AG09309 (cell line): Measurements from ENCODE around the gene MAOB.

Experiments used
- DNase-seq: peaks from one replicate; pipeline ENCODE4 v3.0.0-alpha.2; 2010; ENCODE audit warnings: low read depth
- H3K4me3 ChIP-seq: 2 replicates; pipeline ENCODE4 v1.5.1; 2011; ENCODE audit warnings: mild to moderate bottlenecking, low read depth, low read length, moderate library complexity; ENCODE audit not compliant: control insufficient read depth
- TF ChIP-seq, protein P1 (sequence below): IDR thresholded peaks from 2 replicates; pipeline ENCODE4 v1.5.1; 2011; ENCODE audit warnings: mild to moderate bottlenecking, low read depth, low read length, inconsistent platforms; ENCODE audit not compliant: insufficient read depth, control insufficient read depth; ENCODE audit errors: missing control alignments

MAOB gene

DNA sequence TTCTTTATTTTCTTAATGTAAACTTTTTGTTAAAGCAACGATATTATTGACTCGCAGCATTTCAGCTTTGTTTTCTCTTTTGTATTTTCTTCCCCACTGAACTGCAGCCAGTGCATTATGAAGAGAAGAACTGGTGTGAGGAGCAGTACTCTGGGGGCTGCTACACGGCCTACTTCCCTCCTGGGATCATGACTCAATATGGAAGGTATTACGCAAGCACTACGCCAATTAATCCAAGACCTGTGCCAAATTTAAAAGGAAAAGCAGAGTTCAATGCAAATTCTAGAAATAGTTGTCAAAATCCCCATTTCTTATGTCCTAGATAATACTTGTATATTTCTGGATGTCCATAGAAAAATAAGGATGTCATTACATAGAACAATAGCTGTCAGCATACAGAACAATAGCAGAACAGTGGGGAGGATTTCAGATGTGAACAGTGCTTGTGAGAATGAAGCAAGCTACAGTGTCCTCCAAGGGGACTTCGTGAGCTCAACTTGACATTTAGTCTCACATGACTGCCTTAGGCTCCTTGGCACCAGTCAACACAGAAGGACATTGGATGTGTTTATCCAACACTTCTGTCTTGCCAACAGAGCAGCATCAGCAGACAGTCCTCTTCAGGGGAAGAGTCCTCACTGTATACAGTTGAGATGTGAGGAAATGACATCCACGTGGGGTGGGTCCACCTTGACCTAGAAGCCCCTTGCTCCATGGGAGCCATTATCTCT is 140.2 kb downstream of the MAOB start:
- DNase-seq, result no peak
- TF ChIP-seq, protein P1, sequence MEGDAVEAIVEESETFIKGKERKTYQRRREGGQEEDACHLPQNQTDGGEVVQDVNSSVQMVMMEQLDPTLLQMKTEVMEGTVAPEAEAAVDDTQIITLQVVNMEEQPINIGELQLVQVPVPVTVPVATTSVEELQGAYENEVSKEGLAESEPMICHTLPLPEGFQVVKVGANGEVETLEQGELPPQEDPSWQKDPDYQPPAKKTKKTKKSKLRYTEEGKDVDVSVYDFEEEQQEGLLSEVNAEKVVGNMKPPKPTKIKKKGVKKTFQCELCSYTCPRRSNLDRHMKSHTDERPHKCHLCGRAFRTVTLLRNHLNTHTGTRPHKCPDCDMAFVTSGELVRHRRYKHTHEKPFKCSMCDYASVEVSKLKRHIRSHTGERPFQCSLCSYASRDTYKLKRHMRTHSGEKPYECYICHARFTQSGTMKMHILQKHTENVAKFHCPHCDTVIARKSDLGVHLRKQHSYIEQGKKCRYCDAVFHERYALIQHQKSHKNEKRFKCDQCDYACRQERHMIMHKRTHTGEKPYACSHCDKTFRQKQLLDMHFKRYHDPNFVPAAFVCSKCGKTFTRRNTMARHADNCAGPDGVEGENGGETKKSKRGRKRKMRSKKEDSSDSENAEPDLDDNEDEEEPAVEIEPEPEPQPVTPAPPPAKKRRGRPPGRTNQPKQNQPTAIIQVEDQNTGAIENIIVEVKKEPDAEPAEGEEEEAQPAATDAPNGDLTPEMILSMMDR, result no peak
- no peak overlapping the region for H3K4me3 ChIP-seq

DNA sequence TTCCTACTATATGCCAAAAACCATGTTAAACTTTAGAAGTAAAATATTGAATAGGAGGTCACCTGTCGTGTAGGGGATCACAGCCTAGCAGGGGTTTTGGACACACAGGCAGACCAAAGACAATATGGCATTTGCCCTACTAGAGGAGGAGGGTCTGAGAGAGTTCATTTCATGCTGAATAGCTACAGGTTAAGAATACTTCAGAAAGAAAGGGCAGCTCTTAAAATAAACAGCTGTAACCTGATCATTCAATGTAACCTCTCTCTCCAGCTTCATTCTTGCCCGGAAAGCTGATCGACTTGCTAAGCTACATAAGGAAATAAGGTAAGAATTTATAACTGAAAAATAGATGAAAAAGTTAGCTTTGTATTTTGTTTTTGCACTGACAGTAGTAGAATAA is 146.3 kb downstream of the MAOB start:
- H3K4me3 ChIP-seq, result no peak overlapping the region
- TF ChIP-seq, protein P1, result no peak
- no peak for DNase-seq

DNA sequence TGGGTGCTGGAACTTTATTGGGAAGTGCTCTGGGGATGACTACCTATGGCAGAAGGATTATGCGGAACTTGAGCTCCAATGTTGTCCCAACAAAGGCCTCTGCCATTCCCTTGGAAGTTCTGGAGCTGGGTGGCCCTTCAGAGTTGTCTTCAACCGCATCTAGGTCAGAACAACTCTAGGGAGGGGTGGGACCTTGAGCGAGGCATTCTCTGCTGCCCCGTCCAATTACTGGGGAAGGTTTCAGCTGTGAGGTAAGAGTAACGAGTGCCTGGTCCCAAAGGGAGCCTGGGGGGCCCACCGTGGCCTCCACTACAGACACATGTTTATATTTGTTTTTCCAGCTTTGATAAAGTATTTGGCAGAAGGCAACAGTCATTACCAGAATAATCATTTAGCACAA is 146.7 kb downstream of the MAOB start:
- H3K4me3 ChIP-seq, result no peak overlapping the region
- DNase-seq, result no peak
- TF ChIP-seq, protein P1, result no peak

DNA sequence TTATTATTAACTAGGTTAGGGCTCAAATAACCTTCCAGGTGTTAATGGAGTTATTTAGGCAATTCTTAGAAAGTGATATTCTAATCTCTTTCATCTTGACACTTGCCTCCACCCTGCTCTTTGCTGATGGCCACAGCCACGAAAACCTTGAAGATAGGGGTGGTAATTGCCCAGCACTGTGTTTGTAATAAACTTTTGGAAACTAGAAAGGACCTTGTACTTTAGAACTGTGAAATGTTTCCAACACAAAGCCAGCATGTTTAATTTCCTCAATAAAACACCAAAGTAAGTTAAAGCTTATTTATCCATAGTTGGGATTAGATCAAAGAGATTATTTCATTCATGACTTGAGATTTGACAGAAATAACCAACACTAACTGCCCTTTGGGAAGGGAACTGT is 147.8 kb downstream of the MAOB start:
- H3K4me3 ChIP-seq, result no peak overlapping the region
- DNase-seq, result no peak
- TF ChIP-seq, protein P1, result no peak

DNA sequence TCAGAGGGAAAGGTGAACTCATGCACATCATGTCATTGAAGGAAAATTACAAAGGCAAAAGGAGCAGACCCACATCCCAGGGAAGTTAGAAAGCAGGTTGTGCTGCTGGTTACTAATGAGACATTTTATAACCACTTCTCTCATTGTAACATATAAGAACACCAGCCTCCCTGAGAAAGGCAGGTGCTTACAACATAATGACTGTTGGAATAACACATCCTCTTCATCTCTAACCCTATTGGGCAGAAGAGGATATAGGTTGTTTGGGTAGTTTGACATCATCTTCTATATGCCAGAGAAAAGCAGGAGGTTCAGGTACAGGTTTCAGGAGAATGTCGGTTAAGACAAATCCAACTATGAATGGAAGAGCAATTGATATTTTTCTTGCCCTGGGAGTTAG is 148.6 kb downstream of the MAOB start:
- TF ChIP-seq, protein P1, result no peak
- H3K4me3 ChIP-seq, result no peak overlapping the region
- DNase-seq, result no peak

DNA sequence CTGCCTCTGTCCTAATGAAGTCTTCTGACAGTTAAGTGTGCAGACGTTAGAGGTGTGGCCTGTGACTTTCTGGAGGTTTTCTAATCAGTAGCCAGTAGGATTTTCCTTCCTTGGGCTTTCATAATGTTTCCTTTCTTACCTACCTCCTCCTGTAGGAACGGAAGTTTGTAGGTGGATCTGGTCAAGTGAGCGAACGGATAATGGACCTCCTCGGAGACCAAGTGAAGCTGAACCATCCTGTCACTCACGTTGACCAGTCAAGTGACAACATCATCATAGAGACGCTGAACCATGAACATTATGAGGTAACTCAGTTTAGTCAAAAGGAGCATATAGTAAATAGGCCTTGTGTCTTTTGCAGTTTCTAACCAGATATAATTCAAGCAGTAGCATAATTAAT is 151.2 kb downstream of the MAOB start:
- no peak for DNase-seq
- H3K4me3 ChIP-seq, result no peak overlapping the region
- TF ChIP-seq, protein P1, result no peak

DNA sequence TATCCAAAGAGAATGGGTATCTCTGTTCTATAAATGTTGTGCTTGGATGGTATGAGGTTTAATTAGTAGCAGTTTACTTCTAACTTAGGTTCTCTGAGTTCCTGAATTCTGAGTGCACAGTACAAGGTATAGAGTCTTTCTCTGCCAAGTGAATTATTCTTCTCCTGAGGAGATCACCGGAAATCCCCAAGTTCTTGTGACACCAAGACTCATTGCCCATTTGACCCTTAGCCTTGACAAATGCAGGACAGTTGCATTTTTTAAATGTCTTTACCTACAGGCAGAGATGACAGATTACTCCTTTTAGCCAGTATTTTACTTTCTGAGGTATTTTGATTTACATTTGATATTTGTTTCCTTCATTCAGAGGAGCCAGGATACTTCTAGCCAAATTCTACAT is 153.3 kb downstream of the MAOB start:
- TF ChIP-seq, protein P1, result no peak
- no peak for DNase-seq
- no peak overlapping the region for H3K4me3 ChIP-seq
